Omental fat pad (tissue), 4 donors: Measurements from ENCODE around the gene ARHGAP6. TPM values are rescaled to one million over a fixed set of nuclear protein-coding genes. Genes with fewer than 3 reads are reported as not detected.

ENCODE experiments used
- ATAC-seq: fragments of 150-250 bp; one replicate; pipeline ENCODE4 v1.9.1; 2016; ENCODE audit warnings: mild to moderate bottlenecking, moderate library complexity; ENCODE audit not compliant: low FRiP score
- DNase-seq: peaks from one replicate; pipeline ENCODE4 v3.0.0-alpha.2; 2019; ENCODE audit warnings: low spot score
- CTCF ChIP-seq, 3 donors: fragments of 450-650 bp; IDR thresholded peaks; one replicate each; pipeline ENCODE4 v1.5.1; 2016 to 2017; ENCODE audit warnings: antibody characterized with exemption in 3 of 3, mild to moderate bottlenecking in 3 of 3, moderate library complexity in 2 of 3
- total RNA-seq, 4 donors: library from RNA; depleted of rRNA; stranded (reverse); fragments of >200 nt; gene quantifications; one replicate each; pipeline ENCODE4 v1.1.0, GENCODE V29; 2016

The ARHGAP6 gene
- total RNA-seq, 4 donors from 2014 or later: 20.4 to 45.5 (median 25.1) TPM

GRCh38 chrX:11540532-11541377 lies 125.0 kb downstream of the ARHGAP6 start:
- no peak for DNase-seq
- no peak for TF ChIP-seq CTCF (IDR thresholded peaks at IDR 0.05)
- ATAC-seq: no peak

DNA sequence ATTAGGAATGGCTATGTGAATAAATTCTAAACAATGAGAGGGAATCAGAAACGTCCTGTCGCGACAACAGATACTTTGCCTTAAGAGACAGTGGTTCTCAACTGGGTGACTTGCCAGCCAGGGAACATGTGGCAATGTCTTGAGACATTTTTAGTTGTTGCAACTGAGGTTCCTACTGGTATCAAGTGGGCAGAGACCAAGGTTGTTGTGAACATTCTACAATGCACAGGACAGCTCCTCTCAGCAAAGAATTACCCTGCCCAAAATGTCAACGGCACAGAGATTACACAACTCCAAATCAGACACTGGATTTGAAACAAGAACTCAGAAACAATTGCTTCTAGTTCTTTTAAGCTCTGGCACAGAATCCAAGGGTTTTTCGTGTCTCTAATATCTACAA lies 128.6 kb downstream of the ARHGAP6 start:
- no peak for TF ChIP-seq CTCF (IDR thresholded peaks at IDR 0.05)
- no peak for ATAC-seq
- DNase-seq: no peak

DNA sequence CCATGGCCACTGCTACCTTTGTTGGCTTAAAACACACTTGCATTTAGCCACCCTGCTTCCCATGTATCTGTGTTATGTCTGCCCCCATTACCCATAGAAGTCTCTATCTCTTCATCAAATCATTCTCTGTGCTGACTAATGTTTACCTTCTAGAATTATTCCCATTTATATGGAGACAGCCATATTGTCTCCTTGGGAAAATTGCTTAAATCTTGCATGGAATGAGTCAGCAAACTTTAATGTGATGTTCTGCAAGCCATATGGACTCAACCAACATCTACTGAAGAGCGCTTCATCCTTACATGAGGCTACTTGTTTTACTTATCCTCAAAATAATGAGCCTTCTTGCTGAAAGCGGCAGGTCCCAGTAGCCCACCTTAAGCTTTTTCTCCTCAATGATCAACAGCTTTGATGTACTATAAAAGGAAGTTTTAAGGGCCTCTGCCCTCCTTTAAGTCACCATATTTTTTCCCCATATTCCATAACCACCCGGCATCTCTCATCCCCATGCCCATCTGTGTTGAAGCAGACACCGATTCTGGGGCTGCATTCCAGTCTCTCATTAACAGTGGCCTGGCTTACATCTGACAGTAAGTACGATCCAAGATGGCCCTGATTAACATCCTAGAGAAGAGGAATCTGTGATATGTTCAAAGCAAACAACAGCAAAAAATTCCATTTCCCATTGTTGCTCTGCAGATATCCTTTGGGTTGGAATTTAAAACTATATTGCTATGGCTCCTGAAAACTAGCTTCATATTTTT lies 130.4 kb downstream of the ARHGAP6 start:
- ATAC-seq: no peak
- no peak for TF ChIP-seq CTCF (IDR thresholded peaks at IDR 0.05)
- DNase-seq: no peak

DNA sequence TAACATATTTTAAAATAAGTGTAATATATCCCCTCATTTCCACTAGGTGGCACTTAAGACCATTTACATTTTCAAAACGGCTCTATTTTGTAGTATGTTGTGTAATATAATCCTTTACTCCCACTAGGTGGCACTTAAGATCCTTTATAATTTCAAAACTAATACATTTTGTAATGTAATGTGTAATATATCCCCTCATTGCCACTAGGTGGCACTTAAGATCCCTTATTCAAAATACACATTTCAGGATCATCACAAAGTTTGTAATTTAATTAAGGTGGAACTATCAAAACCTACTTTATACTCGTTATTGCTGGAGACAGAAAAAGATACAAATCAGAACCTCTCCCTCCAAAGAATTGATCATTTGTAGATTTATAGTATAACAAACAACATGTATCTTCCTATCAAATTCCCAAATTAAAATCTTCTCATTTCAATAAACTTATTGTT lies 132.5 kb downstream of the ARHGAP6 start:
- DNase-seq (no peak), ATAC-seq (peak; percentile 75)
- TF ChIP-seq CTCF (IDR thresholded peaks at IDR 0.05): peak in 2 of 3 donors; percentile 65 to 82

GRCh38 chrX:11532291-11533078 lies 133.2 kb downstream of the ARHGAP6 start:
- ATAC-seq: peak; percentile 4
- no peak for DNase-seq
- TF ChIP-seq CTCF (IDR thresholded peaks at IDR 0.05): no peak

GRCh38 chrX:11531226-11531625 lies 134.5 kb downstream of the ARHGAP6 start:
- no peak for TF ChIP-seq CTCF (IDR thresholded peaks at IDR 0.05)
- ATAC-seq (no peak), DNase-seq (no peak)
